SK-N-MC (cell line): ENCODE measurements around the gene TACC2.

Source experiments
- EZH2 ChIP-seq: fragments of 200-600 bp; sonication (generic); IDR thresholded peaks from one replicate; pipeline ENCODE4 v1.6.1; 2017; ENCODE audit warnings: antibody characterized with exemption
- POLR2AphosphoS5 ChIP-seq: IDR thresholded peaks from 2 replicates; pipeline ENCODE4 v1.6.1; 2012; ENCODE audit warnings: mild to moderate bottlenecking, low read depth, low read length, borderline replicate concordance

GRCh38 chr10:122012731-122013130 lies 23.8 kb downstream of the TACC2 start:
- no peak for TF ChIP-seq POLR2AphosphoS5
- no peak for TF ChIP-seq EZH2
